HCT116 (cell line): ENCODE results near the gene CDHR5. TPM values are rescaled to one million over a fixed set of nuclear protein-coding genes. Genes with fewer than 3 reads are reported as not detected.

Experiments used
- ATAC-seq: fragments of 200-7000 bp; cut with Tn5 transposase; 2 replicates; pipeline ENCODE4 v1.9.1; 2020; ENCODE audit warnings: mild to moderate bottlenecking, moderate library complexity
- BruUV-seq: library from RNA; stranded (reverse); fragments of 400-500 nt; replicated peaks from 2 replicates; lab custom pipeline; 2021; lab: Mats Ljungman, UMichigan
- CTCF ChIA-PET: fragments of 300-600 bp; sonication (Branson Sonifier 250); formaldehyde crosslinking; loops from one replicate; lab custom pipeline; 2021; ENCODE audit warnings: antibody characterized with exemption; lab: Charles Lee
- POLR2A ChIA-PET: fragments of 300-600, 350-600 bp; sonication (Branson Sonifier 250); formaldehyde crosslinking; loops from one replicate; lab custom pipeline; 2021; ENCODE audit warnings: antibody characterized with exemption; lab: Charles Lee
- RAD21 ChIA-PET, 2 experiments: fragments of 300-600 bp; sonication (Branson Sonifier 250); formaldehyde crosslinking; loops; one replicate each; lab custom pipeline; 2023; ENCODE audit warnings: low total read pairs in 2 of 2; ENCODE audit not compliant: uncharacterized antibody in 2 of 2, unreplicated experiment in 2 of 2, low non-redundant PET in 1 of 2; lab: Charles Lee
- DNase-seq: peaks from one replicate; pipeline ENCODE4 v3.0.0-alpha.2; 2010; ENCODE audit warnings: low read depth, low spot score
- H2AFZ ChIP-seq: fragments of 200-600 bp; shearing (Covaris generic), sonication (generic); 2 replicates; pipeline ENCODE4 v1.6.1; 2017; ENCODE audit warnings: low read depth, mixed run types, mixed read lengths, antibody characterized with exemption, low read length; ENCODE audit not compliant: poor library complexity, severe bottlenecking
- H3K27ac ChIP-seq: 2 replicates; pipeline ENCODE4 v1.5.1; 2012; ENCODE audit warnings: low read depth, low read length
- H3K27me3 ChIP-seq: fragments of 200-600 bp; sonication (generic); 2 replicates; pipeline ENCODE4 v1.6.1; 2016; ENCODE audit warnings: mixed run types, low read length, mixed read lengths; ENCODE audit not compliant: insufficient read depth
- H3K36me3 ChIP-seq, 2 experiments: fragments of 200-500 bp in 1 of 2; fragments of 200-600 bp in 1 of 2; sonication (Bioruptor generic) in 1 of 2; sonication (generic) in 1 of 2; 2 replicates each; pipeline versions ENCODE4 v1.5.1 to v1.6.1; 2014 to 2016; ENCODE audit warnings: low read length in 2 of 2, inconsistent platforms in 1 of 2, mixed read lengths in 1 of 2, mixed run types in 1 of 2; ENCODE audit not compliant: insufficient read depth in 2 of 2, control insufficient read depth in 1 of 2
- H3K4me1 ChIP-seq, 2 experiments: fragments of 200-600 bp in 1 of 2; sonication (generic) in 1 of 2; 2 replicates each; pipeline versions ENCODE4 v1.5.1 to v1.6.1; 2012 to 2017; ENCODE audit warnings: low read length in 2 of 2, inconsistent platforms in 1 of 2, mild to moderate bottlenecking in 1 of 2, mixed read lengths in 1 of 2, mixed run types in 1 of 2, moderate library complexity in 1 of 2; ENCODE audit not compliant: insufficient read depth in 2 of 2, control insufficient read depth in 1 of 2
- H3K4me2 ChIP-seq: fragments of 200-600 bp; sonication (generic); 2 replicates; pipeline ENCODE4 v1.6.1; 2017; ENCODE audit warnings: mixed run types, low read length, mixed read lengths
- H3K4me3 ChIP-seq, 2 experiments: fragments of 200-600 bp in 1 of 2; sonication (generic) in 1 of 2; replicated peaks in 1 of 2; 2 replicates each; pipeline ENCODE4 v1.5.1; 2011 to 2016; ENCODE audit warnings: low read length in 2 of 2, control low read depth in 1 of 2, low read depth in 1 of 2, mild to moderate bottlenecking in 1 of 2, mixed read lengths in 1 of 2, mixed run types in 1 of 2
- H3K79me2 ChIP-seq: fragments of 200-600 bp; sonication (generic); 2 replicates; pipeline ENCODE4 v1.6.1; 2017; ENCODE audit warnings: mild to moderate bottlenecking, mixed run types, low read length, moderate library complexity, mixed read lengths; ENCODE audit not compliant: insufficient read depth
- H3K9ac ChIP-seq: fragments of 200-600 bp; sonication (generic); 2 replicates; pipeline ENCODE4 v1.6.1; 2016; ENCODE audit warnings: low read length, mixed read lengths
- H3K9me2 ChIP-seq: fragments of 200-600 bp; sonication (generic), shearing (Covaris generic); 2 replicates; pipeline ENCODE4 v1.6.1; 2017; ENCODE audit warnings: mixed run types, mild to moderate bottlenecking, moderate library complexity; ENCODE audit not compliant: insufficient read depth
- H3K9me3 ChIP-seq, 2 experiments: fragments of 200-500 bp in 1 of 2; fragments of 200-600 bp in 1 of 2; sonication (Bioruptor generic) in 1 of 2; sonication (generic) in 1 of 2; 2 replicates each; pipeline ENCODE4 v1.6.1; 2014 to 2017; ENCODE audit warnings: low read length in 2 of 2, mixed read lengths in 2 of 2, inconsistent platforms in 1 of 2, low read depth in 1 of 2, mild to moderate bottlenecking in 1 of 2, mixed run types in 1 of 2, moderate library complexity in 1 of 2; ENCODE audit not compliant: control insufficient read depth in 1 of 2, insufficient read depth in 1 of 2
- H4K20me1 ChIP-seq: fragments of 200-600 bp; sonication (generic), shearing (Covaris generic); 2 replicates; pipeline ENCODE4 v1.6.1; 2017; ENCODE audit warnings: mixed run types, mild to moderate bottlenecking, moderate library complexity; ENCODE audit not compliant: insufficient read depth
- ATF3 ChIP-seq: IDR thresholded peaks from 2 replicates; pipeline ENCODE4 v1.6.1; 2012
- EGR1 ChIP-seq: IDR thresholded peaks from 2 replicates; pipeline ENCODE4 v1.6.1; 2012; ENCODE audit warnings: low read depth
- ELF1 ChIP-seq: IDR thresholded peaks from 2 replicates; pipeline ENCODE4 v1.6.1; 2012; ENCODE audit warnings: low read depth, borderline replicate concordance
- EZH2 ChIP-seq: fragments of 200-600 bp; sonication (generic); IDR thresholded peaks from 2 replicates; pipeline ENCODE4 v1.6.1; 2017; ENCODE audit warnings: antibody characterized with exemption, mixed run types
- EZH2phosphoT487 ChIP-seq: fragments of 200-600 bp; IDR thresholded peaks from 2 replicates; pipeline ENCODE4 v1.6.1; 2018; ENCODE audit warnings: antibody characterized with exemption, borderline replicate concordance
- FOSL1 ChIP-seq: IDR thresholded peaks from 2 replicates; pipeline ENCODE4 v1.6.1; 2012; ENCODE audit warnings: low read depth
- JUND ChIP-seq: IDR thresholded peaks from 2 replicates; pipeline ENCODE4 v1.6.1; 2012
- POLR2A ChIP-seq: IDR thresholded peaks from 2 replicates; pipeline ENCODE4 v1.7.0; 2011; ENCODE audit warnings: borderline replicate concordance; ENCODE audit not compliant: insufficient read depth, insufficient read length; ENCODE audit errors: extremely low read depth
- RAD21 ChIP-seq: IDR thresholded peaks from 2 replicates; pipeline ENCODE4 v1.6.1; 2012; ENCODE audit warnings: low read depth, mild to moderate bottlenecking
- REST ChIP-seq: IDR thresholded peaks from 2 replicates; pipeline ENCODE4 v1.6.1; 2012; ENCODE audit warnings: low read depth
- SIN3A ChIP-seq: IDR thresholded peaks from 2 replicates; pipeline ENCODE4 v1.6.1; 2012; ENCODE audit warnings: low read depth
- SRF ChIP-seq: IDR thresholded peaks from 2 replicates; pipeline ENCODE4 v1.6.1; 2012; ENCODE audit warnings: low read depth
- TCF7L2 ChIP-seq: IDR thresholded peaks from 2 replicates; pipeline ENCODE4 v1.7.0; 2011; ENCODE audit warnings: borderline replicate concordance, inconsistent platforms; ENCODE audit not compliant: insufficient read depth, insufficient read length; ENCODE audit errors: extremely low read depth
- YY1 ChIP-seq: IDR thresholded peaks from 2 replicates; pipeline ENCODE4 v1.6.1; 2011; ENCODE audit warnings: low read length, low read depth, moderate library complexity, mild to moderate bottlenecking; ENCODE audit not compliant: insufficient replicate concordance; ENCODE audit errors: extremely low read depth
- ZFX ChIP-seq: fragments of 450-650 bp; IDR thresholded peaks from 2 replicates; pipeline ENCODE4 v1.6.1; 2017
- intact Hi-C: fragments of 100-400 bp; cut with micrococcal nuclease; formaldehyde crosslinking; loops from 2 replicates; pipeline ENCODE4 v1.10.0; 2022
- total RNA-seq: library from RNA; stranded (reverse); gene quantifications from one replicate; pipeline ENCODE4 v1.2.1, GENCODE V29; 2021; ENCODE audit not compliant: unreplicated experiment

CDHR5 gene
- total RNA-seq, 1 experiment from 2014 or later, result not detected

- no peak overlapping the region for H3K4me2 ChIP-seq
- H4K20me1 ChIP-seq, result no peaks in the 10 kb centered on the region
- H3K27me3 ChIP-seq, result no peaks in the 10 kb centered on the region
- no peak overlapping the region for H2AFZ ChIP-seq
- ChIA-PET POLR2A (no interaction called here), RAD21 (no interaction called here)
- no peaks in the 10 kb centered on the region for H3K9me3 ChIP-seq
- no peak overlapping the region for H3K9ac ChIP-seq
- DNase-seq, result no peak
- intact Hi-C loops, result no loop called here
- H3K4me3 ChIP-seq, result no peak overlapping the region
- peaks cover 43 to 59% of the 10 kb centered on the region in 2 experiments for H3K36me3 ChIP-seq
- H3K27ac ChIP-seq, result no peak overlapping the region
- H3K79me2 ChIP-seq, result peaks cover 82% of the 10 kb centered on the region
- H3K4me1 ChIP-seq, result no peaks in the 10 kb centered on the region
- no peak for ATAC-seq
- TF ChIP-seq SIN3A (no peak), EZH2 (no peak), EGR1 (no peak), JUND (no peak), FOSL1 (no peak), POLR2A (no peak), ELF1 (no peak), TCF7L2 (no peak), YY1 (no peak)
- TF ChIP-seq, all 23 proteins: peak for 0
- no TSS peak for BruUV-seq
- CTCF ChIA-PET, result no interaction called here
- H3K9me2 ChIP-seq, result no peaks in the 10 kb centered on the region
These were observed 37.2 kb downstream of the CDHR5 start for GRCh38 chr11:587546-587945.

GRCh38 chr11:586376-587316, 38.1 kb downstream of the CDHR5 start:
- POLR2A ChIA-PET, result no interaction called here
- Histone ChIP-seq H3K36me3 (peaks cover 44 to 61% of the 10 kb centered on the region in 2 experiments), H3K27me3 (no peaks in the 10 kb centered on the region), H3K27ac (no peak overlapping the region), H3K79me2 (peaks cover 86% of the 10 kb centered on the region), H2AFZ (no peak overlapping the region), H3K9me2 (no peaks in the 10 kb centered on the region), H3K4me3 (no peak overlapping the region), H3K4me1 (no peaks in the 10 kb centered on the region), H4K20me1 (no peaks in the 10 kb centered on the region), H3K9ac (no peak overlapping the region), H3K9me3 (no peaks in the 10 kb centered on the region), H3K4me2 (no peak overlapping the region)
- CTCF ChIA-PET, result no interaction called here
- TF ChIP-seq JUND (no peak), REST (no peak), ZFX (no peak), ATF3 (no peak), RAD21 (no peak), SRF (no peak), YY1 (no peak), EZH2phosphoT487 (no peak), ELF1 (no peak)
- RAD21 ChIA-PET, result no interaction called here
- ATAC-seq (no peak), DNase-seq (no peak)
- no TSS peak for BruUV-seq
- intact Hi-C loops, result no loop called here
